Measurements from ENCODE around the gene ZMYND8. TPM values are rescaled to one million over a fixed set of nuclear protein-coding genes. Genes with fewer than 3 reads are reported as not detected.

ZMYND8 gene
- total RNA-seq, 1 experiment from 2014 or later: 11.6 TPM

DNA sequence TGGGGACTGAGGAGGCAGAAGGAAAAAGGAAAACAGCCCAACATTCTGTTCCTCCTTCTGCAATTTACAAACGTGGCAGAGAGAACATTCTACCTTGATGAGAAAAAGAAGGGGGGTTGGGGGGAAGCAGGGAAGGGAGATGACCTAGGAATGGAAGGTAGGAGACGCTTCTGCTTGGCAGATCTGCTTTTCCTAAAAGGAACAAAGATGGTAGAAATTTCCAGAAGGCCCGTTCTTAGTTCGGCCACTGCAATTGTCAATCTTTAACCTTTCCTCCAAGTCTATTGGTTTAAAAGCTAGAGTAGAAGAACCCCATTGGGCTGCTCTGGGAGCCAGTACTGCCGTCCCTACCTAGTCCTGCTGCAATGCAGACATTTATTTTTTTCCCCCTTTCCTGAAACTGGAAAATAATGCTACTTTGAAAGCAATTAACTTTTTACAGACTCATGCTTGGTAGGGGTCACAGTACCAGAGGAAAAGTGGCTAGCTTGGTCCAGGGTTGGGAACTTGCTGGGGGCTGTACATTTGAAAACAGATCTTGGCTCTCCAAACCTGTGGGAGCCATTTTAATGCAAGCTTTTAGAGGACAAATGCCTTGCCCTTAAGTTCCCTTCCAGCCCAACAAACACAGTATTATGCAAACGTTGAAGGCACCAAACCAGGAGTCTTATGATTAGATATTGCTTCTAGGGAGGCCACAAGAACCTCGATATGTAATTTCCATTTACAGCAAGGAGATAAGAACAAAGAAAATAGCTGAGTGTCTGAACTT, 2.6 kb downstream of the ZMYND8 start:
- Histone ChIP-seq H3K9ac (ENCODE audit: low read length) (no peak overlapping the region), H3K9me3 (ENCODE audit: low read length) (no peaks in the 10 kb centered on the region), H3K36me3 (ENCODE audit: low read depth, low read length) (no peaks in the 10 kb centered on the region), H3K79me2 (ENCODE audit: low read length) (peaks cover 75% of the 10 kb centered on the region), H3K4me3 (ENCODE audit: low read length) (peak overlapping the region; percentile 48; the same call in 1 of the 2 replicates), H3F3A (ENCODE audit: low read length, unreplicated experiment) (peaks cover 12% of the 10 kb centered on the region), H4K20me1 (ENCODE audit: low read length) (no peaks in the 10 kb centered on the region), H3K27me3 (ENCODE audit: low read length) (no peaks in the 10 kb centered on the region), H3K27ac (ENCODE audit: low read length) (peak overlapping the region; percentile 96; the same call in 1 of the 2 replicates), H2AFZ (ENCODE audit: low read length) (no peak overlapping the region), H3K4me1 (ENCODE audit: insufficient read depth, low read length) (peaks cover 82% of the 10 kb centered on the region), H3K4me2 (ENCODE audit: low read length) (peak overlapping the region; percentile 79), H3K9me2 (replicated peaks; ENCODE audit: low read length) (no peaks in the 10 kb centered on the region)
- ATAC-seq (no peak), DNase-seq (no peak)
- BruUV-seq (replicated peaks): no TSS peak
- intact Hi-C loops (cut with micrococcal nuclease): no loop called here
- CTCF ChIA-PET: interaction anchor here (0.7 kb wide), 1 partner anchor 30 kb away, joined by 6 read pairs; no protein-coding TSS in a partner anchor
- POLR2A ChIA-PET (ENCODE audit: unreplicated experiment): interaction anchor here (0.6 kb wide), 1 partner anchor 1566 kb away, joined by 6 read pairs; no protein-coding TSS in a partner anchor
- TF ChIP-seq EZH2 (IDR thresholded peaks at IDR 0.05; ENCODE audit: low read length, unreplicated experiment): no peak
- no peak for TF ChIP-seq EZH2phosphoT487 (IDR thresholded peaks at IDR 0.05; ENCODE audit: borderline replicate concordance, low read length)
- TF ChIP-seq, protein P1, sequence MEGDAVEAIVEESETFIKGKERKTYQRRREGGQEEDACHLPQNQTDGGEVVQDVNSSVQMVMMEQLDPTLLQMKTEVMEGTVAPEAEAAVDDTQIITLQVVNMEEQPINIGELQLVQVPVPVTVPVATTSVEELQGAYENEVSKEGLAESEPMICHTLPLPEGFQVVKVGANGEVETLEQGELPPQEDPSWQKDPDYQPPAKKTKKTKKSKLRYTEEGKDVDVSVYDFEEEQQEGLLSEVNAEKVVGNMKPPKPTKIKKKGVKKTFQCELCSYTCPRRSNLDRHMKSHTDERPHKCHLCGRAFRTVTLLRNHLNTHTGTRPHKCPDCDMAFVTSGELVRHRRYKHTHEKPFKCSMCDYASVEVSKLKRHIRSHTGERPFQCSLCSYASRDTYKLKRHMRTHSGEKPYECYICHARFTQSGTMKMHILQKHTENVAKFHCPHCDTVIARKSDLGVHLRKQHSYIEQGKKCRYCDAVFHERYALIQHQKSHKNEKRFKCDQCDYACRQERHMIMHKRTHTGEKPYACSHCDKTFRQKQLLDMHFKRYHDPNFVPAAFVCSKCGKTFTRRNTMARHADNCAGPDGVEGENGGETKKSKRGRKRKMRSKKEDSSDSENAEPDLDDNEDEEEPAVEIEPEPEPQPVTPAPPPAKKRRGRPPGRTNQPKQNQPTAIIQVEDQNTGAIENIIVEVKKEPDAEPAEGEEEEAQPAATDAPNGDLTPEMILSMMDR (conservative IDR thresholded peaks at IDR 0.05; ENCODE audit: low read depth, low read length): no peak

DNA sequence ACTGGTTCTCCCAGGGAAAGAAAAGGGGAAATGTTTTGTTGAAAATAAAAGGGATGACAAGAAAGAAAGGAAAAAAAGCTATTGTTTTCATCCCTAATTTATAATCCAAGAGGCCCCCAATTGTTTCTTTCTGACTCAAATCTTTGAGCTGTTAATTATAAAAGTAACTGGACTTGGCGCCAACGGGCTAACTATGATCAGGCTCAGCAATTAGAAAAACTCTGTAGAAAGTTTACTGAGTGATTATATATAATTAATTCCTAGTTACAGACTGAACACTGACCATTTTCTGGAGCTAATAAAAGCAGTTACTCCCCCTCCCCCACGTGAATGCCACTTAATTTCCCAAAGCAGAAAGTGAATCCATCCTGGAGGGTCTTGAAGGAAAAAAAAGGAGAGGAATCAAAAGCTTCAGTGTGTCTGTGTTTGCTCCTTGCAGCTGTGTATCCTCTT, 3.2 kb downstream of the ZMYND8 start:
- Histone ChIP-seq H3K36me3 (ENCODE audit: low read depth, low read length) (no peaks in the 10 kb centered on the region), H3K4me2 (ENCODE audit: low read length) (peak overlapping the region; percentile 79), H3K9me2 (replicated peaks; ENCODE audit: low read length) (no peaks in the 10 kb centered on the region), H3K27ac (ENCODE audit: low read length) (peak overlapping the region; percentile 18; the same call in 1 of the 2 replicates), H3K9me3 (ENCODE audit: low read length) (no peaks in the 10 kb centered on the region), H2AFZ (ENCODE audit: low read length) (no peak overlapping the region), H3F3A (ENCODE audit: low read length, unreplicated experiment) (peaks cover 6% of the 10 kb centered on the region), H3K79me2 (ENCODE audit: low read length) (peaks cover 81% of the 10 kb centered on the region), H3K4me1 (ENCODE audit: insufficient read depth, low read length) (peaks cover 75% of the 10 kb centered on the region), H3K9ac (ENCODE audit: low read length) (no peak overlapping the region), H3K4me3 (ENCODE audit: low read length) (no peak overlapping the region), H4K20me1 (ENCODE audit: low read length) (no peaks in the 10 kb centered on the region), H3K27me3 (ENCODE audit: low read length) (no peaks in the 10 kb centered on the region)
- ATAC-seq (no peak), DNase-seq (no peak)
- TF ChIP-seq EZH2 (IDR thresholded peaks at IDR 0.05; ENCODE audit: low read length, unreplicated experiment) (no peak), EZH2phosphoT487 (IDR thresholded peaks at IDR 0.05; ENCODE audit: borderline replicate concordance, low read length) (no peak)
- TF ChIP-seq, protein P1 (conservative IDR thresholded peaks at IDR 0.05; ENCODE audit: low read depth, low read length): no peak
- no TSS peak for BruUV-seq (replicated peaks)
- CTCF ChIA-PET: interaction anchor here (0.6 to 2.1 kb wide), 2 partner anchors 31 to 53 kb away, joined by 5 to 7 read pairs; no protein-coding TSS in a partner anchor
- intact Hi-C loops (cut with micrococcal nuclease): no loop called here
- POLR2A ChIA-PET (ENCODE audit: unreplicated experiment): no interaction called here
